Epithelial cell of esophagus (primary cell): ENCODE data around the gene TSC22D2.
A peak's percentile ranks its signal among the peaks of the same experiment; 100 is the strongest.
"Not testable (repeated sequence)": the region's sequence is repeated elsewhere in the genome, so short reads cannot be mapped to it uniquely, and the experiment has no call there.

Experiments used
- DNase-seq: peaks from one replicate; pipeline ENCODE4 v3.0.0; 2010; ENCODE audit warnings: low read depth
- H3K4me3 ChIP-seq: 2 replicates; pipeline ENCODE4 v1.5.1; 2011; ENCODE audit warnings: mild to moderate bottlenecking, low read length, control low read depth
- TF ChIP-seq, protein P1 (sequence below): IDR thresholded peaks from 2 replicates; pipeline ENCODE4 v1.5.1; 2011; ENCODE audit warnings: low read depth, mild to moderate bottlenecking, low read length, control low read depth, inconsistent platforms; ENCODE audit not compliant: insufficient read depth; ENCODE audit errors: missing control alignments

TSC22D2 gene

DNA sequence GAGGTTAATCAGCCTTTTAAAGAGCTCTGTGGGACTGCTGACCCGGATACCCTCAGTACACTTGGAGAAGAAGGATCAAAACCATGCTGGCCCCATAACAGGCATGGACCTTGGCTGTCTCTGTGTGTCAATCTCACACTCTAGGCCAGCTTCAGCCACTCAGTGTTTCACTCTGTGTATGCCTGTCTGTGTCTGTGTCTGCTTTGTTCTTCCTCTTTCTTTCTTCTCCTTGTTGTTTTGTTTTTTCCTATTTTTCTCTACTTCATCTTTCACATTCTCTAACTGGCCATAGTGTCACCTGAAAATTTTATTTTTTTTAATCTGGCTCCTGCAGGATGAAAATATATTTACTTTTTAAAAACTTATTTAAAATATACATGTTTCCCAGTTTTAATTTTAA lies 87.1 kb downstream of the TSC22D2 start:
- H3K4me3 ChIP-seq = no peak overlapping the region
- DNase-seq = no peak

DNA sequence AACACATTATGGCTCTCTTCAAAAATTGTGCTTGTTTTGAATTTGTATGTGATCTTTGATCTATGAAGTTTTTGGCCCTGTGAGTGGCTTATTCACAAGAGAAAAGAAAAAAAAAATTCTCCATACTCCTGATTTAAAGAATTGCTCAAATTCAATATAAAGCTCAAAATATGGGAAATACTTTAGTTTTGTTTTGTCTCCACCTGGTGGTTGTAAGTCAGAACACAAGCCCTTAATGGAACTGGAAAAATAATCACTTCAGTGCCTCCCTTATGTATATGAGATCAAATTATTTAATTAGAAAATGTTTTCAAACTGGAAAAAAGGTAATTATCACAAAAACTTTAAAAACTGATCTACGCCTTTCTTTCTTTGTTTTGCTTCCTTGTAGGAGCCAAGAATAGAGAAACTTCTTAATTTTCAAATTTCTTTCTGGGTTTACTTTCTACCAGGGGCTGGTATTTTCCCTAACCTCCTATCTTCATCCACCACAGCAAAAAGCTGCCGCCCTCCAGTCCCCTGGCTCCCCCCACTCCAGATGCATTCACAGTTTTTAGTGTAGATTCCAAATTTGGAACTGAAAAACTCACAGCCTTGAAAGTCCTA lies 87.6 kb downstream of the TSC22D2 start:
- H3K4me3 ChIP-seq = no peak overlapping the region
- TF ChIP-seq, protein P1, sequence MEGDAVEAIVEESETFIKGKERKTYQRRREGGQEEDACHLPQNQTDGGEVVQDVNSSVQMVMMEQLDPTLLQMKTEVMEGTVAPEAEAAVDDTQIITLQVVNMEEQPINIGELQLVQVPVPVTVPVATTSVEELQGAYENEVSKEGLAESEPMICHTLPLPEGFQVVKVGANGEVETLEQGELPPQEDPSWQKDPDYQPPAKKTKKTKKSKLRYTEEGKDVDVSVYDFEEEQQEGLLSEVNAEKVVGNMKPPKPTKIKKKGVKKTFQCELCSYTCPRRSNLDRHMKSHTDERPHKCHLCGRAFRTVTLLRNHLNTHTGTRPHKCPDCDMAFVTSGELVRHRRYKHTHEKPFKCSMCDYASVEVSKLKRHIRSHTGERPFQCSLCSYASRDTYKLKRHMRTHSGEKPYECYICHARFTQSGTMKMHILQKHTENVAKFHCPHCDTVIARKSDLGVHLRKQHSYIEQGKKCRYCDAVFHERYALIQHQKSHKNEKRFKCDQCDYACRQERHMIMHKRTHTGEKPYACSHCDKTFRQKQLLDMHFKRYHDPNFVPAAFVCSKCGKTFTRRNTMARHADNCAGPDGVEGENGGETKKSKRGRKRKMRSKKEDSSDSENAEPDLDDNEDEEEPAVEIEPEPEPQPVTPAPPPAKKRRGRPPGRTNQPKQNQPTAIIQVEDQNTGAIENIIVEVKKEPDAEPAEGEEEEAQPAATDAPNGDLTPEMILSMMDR = peak; percentile 60
- peak; percentile 54 for DNase-seq

More for the DNA sequence above, 87.1 kb downstream of the TSC22D2 start:
- TF ChIP-seq, protein P1 = no peak

DNA sequence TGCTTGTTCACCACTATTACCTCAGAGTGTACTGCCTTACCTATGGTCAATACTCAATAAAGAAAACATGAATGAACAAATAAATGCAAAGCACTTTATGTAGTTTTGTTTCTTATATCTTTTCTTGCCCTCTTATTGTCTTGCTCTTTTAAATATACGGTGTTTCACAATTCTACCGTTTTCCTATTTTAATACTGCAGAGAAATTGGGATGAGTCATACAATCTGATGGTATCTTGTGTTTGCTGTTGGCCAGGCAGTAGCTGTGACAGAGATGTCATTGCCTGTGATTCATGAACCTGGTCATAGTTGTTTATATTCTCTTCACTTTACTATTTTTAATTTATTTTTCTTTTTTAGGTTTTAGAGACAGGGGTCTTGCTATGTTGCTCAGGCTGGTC lies 89.9 kb downstream of the TSC22D2 start:
- peak; percentile 63 for DNase-seq
- no peak overlapping the region for H3K4me3 ChIP-seq
- TF ChIP-seq, protein P1 = no peak

DNA sequence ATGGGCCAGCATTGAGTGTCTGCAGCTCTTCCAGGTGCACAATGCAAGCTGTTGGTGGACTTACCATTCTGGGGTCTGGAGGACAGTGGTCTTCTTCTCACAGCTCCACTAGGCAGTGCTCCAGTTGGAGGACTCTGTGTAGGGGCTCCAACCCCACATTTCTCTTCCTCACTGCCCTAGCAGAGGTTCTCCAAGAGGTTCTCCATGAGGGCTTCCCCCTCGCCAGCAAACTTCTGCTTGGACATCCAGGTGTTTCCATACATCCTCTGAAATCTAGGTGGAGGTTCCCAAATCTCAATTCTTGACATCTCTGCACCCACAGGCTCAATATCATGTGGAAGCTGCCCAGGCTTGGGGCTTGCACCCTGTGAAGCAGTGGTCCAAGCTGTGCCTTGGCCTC lies 92.9 kb downstream of the TSC22D2 start:
- not testable (repeated sequence) for H3K4me3 ChIP-seq, DNase-seq

DNA sequence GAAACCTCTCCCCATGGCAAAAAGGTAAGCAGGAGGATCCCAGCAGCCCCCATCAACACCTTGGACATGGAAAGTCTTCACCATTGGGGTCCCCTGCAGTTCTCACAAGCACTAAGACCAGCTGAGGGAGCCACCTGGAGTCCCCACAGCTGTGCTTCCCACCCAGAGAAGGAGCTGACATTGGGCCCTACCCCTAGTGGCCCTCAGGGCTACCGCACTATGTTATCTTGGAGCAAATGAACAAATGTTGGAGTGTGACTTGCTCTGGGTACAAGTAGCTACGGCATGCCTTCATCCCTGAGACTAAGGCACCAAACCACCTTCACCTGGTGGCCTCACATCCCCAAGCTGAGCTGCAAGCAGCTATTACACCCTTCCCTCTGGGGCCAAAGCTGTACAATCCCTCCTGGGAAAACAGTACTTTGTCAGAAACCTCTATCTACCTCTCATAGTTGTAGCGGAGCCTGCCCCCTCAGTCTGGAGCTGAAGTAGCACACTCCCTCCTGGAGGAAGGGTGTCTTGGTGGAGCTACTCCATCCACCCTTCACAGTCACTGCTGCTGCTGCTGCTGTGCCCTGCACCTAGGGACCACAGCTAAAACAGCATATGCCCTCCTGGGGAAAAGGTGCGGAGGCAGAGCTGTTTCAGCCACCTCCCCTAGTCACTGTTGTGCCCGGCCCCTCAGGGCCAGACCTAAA lies 95.5 kb downstream of the TSC22D2 start:
- TF ChIP-seq, protein P1 = no peak
- no peak overlapping the region for H3K4me3 ChIP-seq
- no peak for DNase-seq

DNA sequence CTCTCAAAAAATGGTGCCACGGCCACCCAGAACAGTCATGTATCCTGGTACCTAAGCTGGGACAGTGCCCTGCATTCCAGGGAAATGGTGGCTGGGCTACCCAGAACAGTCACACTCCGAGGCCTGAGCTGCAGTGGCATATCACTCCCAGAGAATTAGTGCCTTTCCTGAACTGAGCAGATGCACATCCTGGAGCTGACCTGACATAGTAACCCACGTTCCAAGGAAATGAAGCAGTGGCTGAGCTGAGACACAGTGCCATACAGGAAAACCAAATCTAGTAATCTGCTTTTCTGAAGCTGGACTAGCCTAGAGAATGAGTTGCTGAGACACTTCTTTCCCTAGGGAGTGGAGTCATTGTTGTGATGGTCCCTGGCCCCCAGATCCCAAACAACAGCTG lies 96.4 kb downstream of the TSC22D2 start:
- DNase-seq = no peak
- TF ChIP-seq, protein P1 = no peak
- H3K4me3 ChIP-seq = no peak overlapping the region

DNA sequence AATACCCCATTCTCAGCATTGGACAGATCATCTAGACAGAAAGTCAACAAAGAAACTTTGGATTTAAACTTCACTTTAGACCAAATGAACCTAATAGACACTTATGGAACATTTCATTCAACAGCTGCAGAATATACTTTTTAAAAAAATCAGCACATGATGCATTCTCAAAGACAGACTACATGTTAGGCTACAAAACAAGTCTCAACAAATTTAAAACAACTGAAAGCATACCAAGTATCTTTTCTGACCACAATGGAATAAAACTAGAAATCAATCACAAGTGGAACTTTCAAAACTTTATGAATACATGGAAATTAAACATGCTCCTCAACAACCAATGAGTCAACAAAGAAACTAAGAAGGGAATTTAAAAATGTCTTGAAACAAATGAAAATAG lies 100.3 kb downstream of the TSC22D2 start:
- TF ChIP-seq, protein P1 = no peak
- DNase-seq = peak; percentile 43
- no peak overlapping the region for H3K4me3 ChIP-seq
